HEK293T (cell line): Measurements from ENCODE around the gene C1orf167.

ENCODE experiments used
- ARNT ChIP-seq: fragments of 450-650 bp; IDR thresholded peaks from 2 replicates; pipeline ENCODE4 v1.6.1; 2017; ENCODE audit warnings: mild to moderate bottlenecking
- FOXA1 ChIP-seq: fragments of 450-650 bp; IDR thresholded peaks from 2 replicates; pipeline ENCODE4 v1.6.1; 2016; ENCODE audit warnings: mild to moderate bottlenecking
- HDGF ChIP-seq: fragments of 450-650 bp; IDR thresholded peaks from 2 replicates; pipeline ENCODE4 v1.6.1; 2017; ENCODE audit warnings: antibody characterized with exemption, borderline replicate concordance

DNA sequence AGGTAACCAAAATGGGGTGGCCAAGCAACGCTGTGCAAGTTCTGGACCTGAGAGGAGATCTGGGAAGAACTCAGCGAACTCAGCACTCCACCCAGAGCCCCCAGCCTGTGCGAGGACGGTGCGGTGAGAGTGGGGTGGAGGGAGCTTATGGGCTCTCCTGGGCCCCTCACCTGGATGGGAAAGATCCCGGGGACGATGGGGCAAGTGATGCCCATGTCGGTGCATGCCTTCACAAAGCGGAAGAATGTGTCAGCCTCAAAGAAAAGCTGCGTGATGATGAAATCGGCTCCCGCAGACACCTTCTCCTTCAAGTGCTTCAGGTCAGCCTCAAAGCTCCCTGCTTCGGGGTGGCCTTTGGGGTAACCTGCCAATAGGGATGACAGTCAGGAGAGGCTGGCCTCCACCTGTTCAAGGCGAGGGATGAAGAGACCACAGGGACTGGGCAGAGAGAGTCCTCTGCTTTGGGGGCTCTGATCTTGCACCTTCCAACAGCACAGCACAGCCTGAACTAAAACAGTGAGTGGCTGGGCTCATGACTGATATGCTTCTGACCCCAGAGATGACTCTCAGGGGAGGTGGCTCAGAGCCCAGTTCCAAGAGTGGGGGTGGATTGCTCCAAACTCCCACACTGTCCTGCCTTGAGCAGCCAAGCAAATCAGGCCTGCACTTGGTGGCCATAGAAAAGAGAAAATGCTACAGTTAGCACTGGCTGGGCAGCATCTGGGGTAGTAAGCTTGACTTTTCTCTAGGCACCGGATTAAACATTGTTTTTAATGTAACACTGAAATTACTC is 34.2 kb downstream of the C1orf167 start:
- TF ChIP-seq ARNT (no peak), FOXA1 (no peak), HDGF (no peak)
